Endothelial cell of umbilical vein (primary cell): ENCODE data around the gene TRIM68. TPM values are rescaled to one million over a fixed set of nuclear protein-coding genes. Genes with fewer than 3 reads are reported as not detected.

Source experiments
- BruUV-seq: library from RNA; stranded (reverse); fragments of 400-500 nt; replicated peaks from 2 replicates; lab custom pipeline; 2021; lab: Mats Ljungman, UMichigan
- CTCF ChIA-PET: fragments of 300-600, 350-600 bp; sonication (Branson Sonifier 250); formaldehyde crosslinking; loops from one replicate; lab custom pipeline; 2021; ENCODE audit warnings: antibody characterized with exemption, inconsistent platforms; lab: Charles Lee
- POLR2A ChIA-PET: fragments of 300-600, 350-600 bp; sonication (Branson Sonifier 250); formaldehyde crosslinking; loops from one replicate; lab custom pipeline; 2021; ENCODE audit warnings: antibody characterized with exemption, inconsistent platforms; lab: Charles Lee
- DNase-seq: peaks from one replicate; pipeline ENCODE4 v3.0.0-alpha.2; 2011; ENCODE audit warnings: low read depth, low spot score
- FAIRE-seq: peaks from 2 replicates; lab custom pipeline; 2011; peaks lifted over from hg19 to GRCh38; lab: Jason Lieb, UNC
- H2AFZ ChIP-seq: 2 replicates; pipeline ENCODE4 v1.6.0; 2012; ENCODE audit warnings: low read depth, low read length, control low read depth, inconsistent platforms
- H3K27ac ChIP-seq: 2 replicates; pipeline ENCODE4 v1.5.1; 2011; ENCODE audit warnings: low read depth, mild to moderate bottlenecking, control low read depth, low read length, moderate library complexity; ENCODE audit not compliant: insufficient read depth
- H3K27me3 ChIP-seq, 2 experiments: 2 replicates each; pipeline versions ENCODE4 v1.6.0 to v1.6.1; 2011; ENCODE audit warnings: low read length in 2 of 2, mixed read lengths in 1 of 2; ENCODE audit not compliant: control insufficient read depth in 2 of 2, insufficient read depth in 2 of 2
- H3K36me3 ChIP-seq, 2 experiments: 2 replicates in 1 of 2; 3 replicates in 1 of 2; pipeline ENCODE4 v1.5.1; 2011; ENCODE audit warnings: low read length in 2 of 2, mild to moderate bottlenecking in 1 of 2, moderate library complexity in 1 of 2; ENCODE audit not compliant: control insufficient read depth in 2 of 2, insufficient read depth in 2 of 2; ENCODE audit errors: extremely low read depth in 1 of 2
- H3K4me1 ChIP-seq: 3 replicates; pipeline ENCODE4 v1.5.1; 2011; ENCODE audit warnings: mild to moderate bottlenecking, low read length; ENCODE audit not compliant: control insufficient read depth, insufficient read depth; ENCODE audit errors: extremely low read depth
- H3K4me2 ChIP-seq: 2 replicates; pipeline ENCODE4 v1.6.1; 2011; ENCODE audit warnings: low read length, control low read depth, mixed read lengths; ENCODE audit not compliant: insufficient read depth
- H3K4me3 ChIP-seq, 3 experiments: fragments of 200-600 bp in 1 of 3; sonication (generic), shearing (Covaris generic) in 1 of 3; replicated peaks in 1 of 3; 2 replicates each; pipeline ENCODE4 v1.5.1; 2011 to 2016; ENCODE audit warnings: control low read depth in 3 of 3, low read length in 3 of 3, mild to moderate bottlenecking in 2 of 3, inconsistent platforms in 1 of 3, low read depth in 1 of 3, moderate library complexity in 1 of 3; ENCODE audit not compliant: insufficient read depth in 1 of 3
- H3K79me2 ChIP-seq: 2 replicates; pipeline ENCODE4 v1.6.0; 2012; ENCODE audit warnings: low read length, inconsistent platforms; ENCODE audit not compliant: control insufficient read depth, insufficient read depth
- H3K9ac ChIP-seq: replicated peaks from 2 replicates; pipeline ENCODE3; 2011; ENCODE audit warnings: low read length, control low read depth; ENCODE audit not compliant: insufficient read depth; ENCODE audit errors: extremely low read depth
- H3K9me1 ChIP-seq: replicated peaks from 3 replicates; pipeline ENCODE4 v1.6.0; 2011; ENCODE audit warnings: mild to moderate bottlenecking, low read length; ENCODE audit not compliant: control insufficient read depth, insufficient read depth; ENCODE audit errors: extremely low read depth
- H3K9me3 ChIP-seq: replicated peaks from 2 replicates; pipeline ENCODE4 v1.5.1; 2012; ENCODE audit warnings: low read length, inconsistent platforms; ENCODE audit not compliant: control insufficient read depth, insufficient read depth
- H4K20me1 ChIP-seq: replicated peaks from 2 replicates; pipeline ENCODE3; 2011; ENCODE audit warnings: mild to moderate bottlenecking, low read length; ENCODE audit not compliant: control insufficient read depth, insufficient read depth; ENCODE audit errors: extremely low read depth
- EZH2 ChIP-seq: IDR thresholded peaks from 2 replicates; pipeline ENCODE4 v1.6.1; 2012; ENCODE audit warnings: borderline replicate concordance, low read depth, mild to moderate bottlenecking, moderate library complexity, low read length, inconsistent platforms; ENCODE audit not compliant: severe bottlenecking
- FOS ChIP-seq: IDR thresholded peaks from 2 replicates; pipeline ENCODE4 v1.6.1; 2011; ENCODE audit warnings: mild to moderate bottlenecking, low read length, moderate library complexity, borderline replicate concordance; ENCODE audit not compliant: insufficient read depth
- GATA2 ChIP-seq: IDR thresholded peaks from 2 replicates; pipeline ENCODE4 v1.7.0; 2011; ENCODE audit warnings: low read depth, mild to moderate bottlenecking, moderate library complexity, mixed read lengths, low read length; ENCODE audit not compliant: insufficient read length, insufficient read depth
- JUN ChIP-seq: IDR thresholded peaks from 2 replicates; pipeline ENCODE4 v1.6.1; 2011; ENCODE audit warnings: borderline replicate concordance, low read depth; ENCODE audit not compliant: insufficient read length, insufficient read depth
- MYC ChIP-seq: IDR thresholded peaks from one replicate; pipeline ENCODE4 v1.6.1; 2011; ENCODE audit warnings: mild to moderate bottlenecking, low read depth, low read length
- POLR2A ChIP-seq: IDR thresholded peaks from 2 replicates; pipeline ENCODE4 v1.6.1; 2012; ENCODE audit warnings: low read depth, mild to moderate bottlenecking, control low read depth, low read length
- POLR2AphosphoS5 ChIP-seq: IDR thresholded peaks from 2 replicates; pipeline ENCODE4 v1.6.1; 2012; ENCODE audit warnings: low read depth, mild to moderate bottlenecking, control low read depth, low read length, moderate library complexity; ENCODE audit not compliant: insufficient read depth
- dilution Hi-C: fragments of 300-500 bp; cut with MboI; formaldehyde crosslinking; loops from one replicate; pipeline ENCODE4 v1.15.0; 2019; ENCODE audit warnings: low sequenced_read_pairs; ENCODE audit not compliant: extremely low pct_ligation_motif_present
- intact Hi-C: fragments of 100-400 bp; cut with micrococcal nuclease; formaldehyde crosslinking; loops from one replicate; pipeline ENCODE4 v1.10.0; 2022
- polyA plus RNA-seq, 4 experiments: library from polyadenylated mRNA; depleted of rRNA in 3 of 4; stranded (reverse) in 3 of 4; unstranded in 1 of 4; fragments of >200 nt; gene quantifications; 2 replicates each; pipeline versions ENCODE4 v1.2.1 to v1.2.3, GENCODE V29; 2011 to 2012; ENCODE audit warnings: missing spikeins in 1 of 4
- total RNA-seq: library from RNA; stranded (reverse); gene quantifications from 2 replicates; pipeline ENCODE4 v1.2.3, GENCODE V29; 2021
- TF ChIP-seq, protein P1 (sequence below), 2 donors: IDR thresholded peaks; 1 replicate in 1 of 2; 2 replicates in 1 of 2; pipeline ENCODE4 v1.5.1; 2011; ENCODE audit warnings: low read length in 2 of 2, mild to moderate bottlenecking in 2 of 2, moderate library complexity in 2 of 2, control low read depth in 1 of 2, inconsistent platforms in 1 of 2, low read depth in 1 of 2; ENCODE audit not compliant: insufficient read depth in 1 of 2; ENCODE audit errors: extremely low read depth in 1 of 2
- TF ChIP-seq, protein P2 (sequence below): IDR thresholded peaks from 2 replicates; pipeline ENCODE4 v1.6.1; 2011; ENCODE audit not compliant: insufficient read depth, insufficient read length

The TRIM68 gene
- total and polyA plus RNA-seq, 2 donors (not counting 3 experiments of a cell fraction or from before 2014, with no cell fraction given), result 8.1 to 11.3 TPM

DNA sequence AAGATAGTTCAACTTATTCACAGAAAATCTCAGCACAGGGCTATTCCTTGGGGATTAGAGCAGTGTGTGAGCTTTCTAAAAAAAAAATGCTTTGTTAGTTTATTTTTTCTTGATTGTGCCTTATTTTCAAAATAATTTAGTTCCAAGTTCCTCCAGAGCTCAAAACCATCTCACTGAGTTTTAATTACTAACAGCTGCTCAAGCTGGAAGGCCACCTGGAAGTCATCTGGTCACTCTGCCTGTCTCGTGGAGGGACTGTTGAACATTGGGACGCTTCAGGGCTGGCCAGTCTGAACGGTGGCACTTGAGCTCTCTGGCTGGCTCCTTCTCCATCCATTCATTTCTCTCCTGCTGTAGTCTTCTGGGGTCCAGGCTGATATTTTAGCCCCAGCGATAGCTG is 39.7 kb upstream of the TRIM68 start:
- Histone ChIP-seq H2AFZ (no peak overlapping the region), H3K9me3 (no peaks in the 10 kb centered on the region), H3K36me3 (no peaks in the 10 kb centered on the region), H3K9ac (no peak overlapping the region), H3K4me2 (no peak overlapping the region), H3K4me3 (no peak overlapping the region), H4K20me1 (no peaks in the 10 kb centered on the region), H3K27ac (no peak overlapping the region), H3K79me2 (no peaks in the 10 kb centered on the region), H3K4me1 (no peaks in the 10 kb centered on the region), H3K9me1 (no peaks in the 10 kb centered on the region), H3K27me3 (no peaks in the 10 kb centered on the region)
- ChIA-PET CTCF (interaction anchor here (5.5 kb wide), 1 partner anchor 11 kb away, joined by 32 read pairs; the partner anchor contains the start of gene OR51D1), POLR2A (no interaction called here)
- dilution Hi-C loops, result no loop called here
- no TSS peak for BruUV-seq
- no peak for TF ChIP-seq EZH2
- no peak for TF ChIP-seq MYC
- no peak for TF ChIP-seq JUN
- no peak for TF ChIP-seq POLR2AphosphoS5
- TF ChIP-seq, protein P1, sequence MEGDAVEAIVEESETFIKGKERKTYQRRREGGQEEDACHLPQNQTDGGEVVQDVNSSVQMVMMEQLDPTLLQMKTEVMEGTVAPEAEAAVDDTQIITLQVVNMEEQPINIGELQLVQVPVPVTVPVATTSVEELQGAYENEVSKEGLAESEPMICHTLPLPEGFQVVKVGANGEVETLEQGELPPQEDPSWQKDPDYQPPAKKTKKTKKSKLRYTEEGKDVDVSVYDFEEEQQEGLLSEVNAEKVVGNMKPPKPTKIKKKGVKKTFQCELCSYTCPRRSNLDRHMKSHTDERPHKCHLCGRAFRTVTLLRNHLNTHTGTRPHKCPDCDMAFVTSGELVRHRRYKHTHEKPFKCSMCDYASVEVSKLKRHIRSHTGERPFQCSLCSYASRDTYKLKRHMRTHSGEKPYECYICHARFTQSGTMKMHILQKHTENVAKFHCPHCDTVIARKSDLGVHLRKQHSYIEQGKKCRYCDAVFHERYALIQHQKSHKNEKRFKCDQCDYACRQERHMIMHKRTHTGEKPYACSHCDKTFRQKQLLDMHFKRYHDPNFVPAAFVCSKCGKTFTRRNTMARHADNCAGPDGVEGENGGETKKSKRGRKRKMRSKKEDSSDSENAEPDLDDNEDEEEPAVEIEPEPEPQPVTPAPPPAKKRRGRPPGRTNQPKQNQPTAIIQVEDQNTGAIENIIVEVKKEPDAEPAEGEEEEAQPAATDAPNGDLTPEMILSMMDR (IDR thresholded peaks at IDR 0.05; ENCODE audit: extremely low read depth in 1 of 2, insufficient read depth in 1 of 2, low read depth in 1 of 2, low read length in 2 of 2), result no peak
- no peak for TF ChIP-seq GATA2
- TF ChIP-seq, protein P2, sequence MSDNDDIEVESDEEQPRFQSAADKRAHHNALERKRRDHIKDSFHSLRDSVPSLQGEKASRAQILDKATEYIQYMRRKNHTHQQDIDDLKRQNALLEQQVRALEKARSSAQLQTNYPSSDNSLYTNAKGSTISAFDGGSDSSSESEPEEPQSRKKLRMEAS, result no peak
- TF ChIP-seq POLR2A, result no peak
- TF ChIP-seq FOS, result no peak
- DNase-seq, result no peak
- intact Hi-C loops, result no loop called here
- FAIRE-seq, result no peak
